VCaP (cell line): ENCODE measurements around the gene MMRN2.
A peak's percentile ranks its signal among the peaks of the same experiment; 100 is the strongest.
"Not testable (repeated sequence)": the region's sequence is repeated elsewhere in the genome, so short reads cannot be mapped to it uniquely, and the experiment has no call there.

Experiments
- H3K27ac ChIP-seq: fragments of 450-650 bp; 2 replicates; pipeline ENCODE4 v1.5.1; 2017
- CTCF ChIP-seq: fragments of 450-650 bp; conservative IDR thresholded peaks from 2 replicates; pipeline ENCODE4 v1.5.1; 2017; ENCODE audit warnings: mild to moderate bottlenecking, moderate library complexity

The MMRN2 gene

GRCh38 chr10:86937502-86938154 lies 19.8 kb downstream of the MMRN2 start:
- TF ChIP-seq CTCF: no peak
- no peak overlapping the region for H3K27ac ChIP-seq

- TF ChIP-seq CTCF: no peak
- H3K27ac ChIP-seq: no peak overlapping the region
Observed at GRCh38 chr10:86936661-86937501, 20.5 kb downstream of the MMRN2 start.

- not testable (repeated sequence) for H3K27ac ChIP-seq
Observed at GRCh38 chr10:86934162-86934711, 23.2 kb downstream of the MMRN2 start.

GRCh38 chr10:86932674-86933073 lies 24.7 kb downstream of the MMRN2 start:
- no peak overlapping the region for H3K27ac ChIP-seq
- TF ChIP-seq CTCF: no peak

- H3K27ac ChIP-seq: no peak overlapping the region
- TF ChIP-seq CTCF: no peak
Observed at GRCh38 chr10:86931872-86932271, 25.5 kb downstream of the MMRN2 start.

GRCh38 chr10:86929468-86930380 lies 27.7 kb downstream of the MMRN2 start:
- no peak overlapping the region for H3K27ac ChIP-seq
- TF ChIP-seq CTCF: no peak

GRCh38 chr10:86922553-86922961 lies 34.9 kb downstream of the MMRN2 start:
- TF ChIP-seq CTCF: no peak
- H3K27ac ChIP-seq: peak overlapping the region; percentile 77
